ENCODE measurements around the gene ZNF273.
A peak's percentile ranks its signal among the peaks of the same experiment; 100 is the strongest.
"Not testable (repeated sequence)": the region's sequence is repeated elsewhere in the genome, so short reads cannot be mapped to it uniquely, and the experiment has no call there.

The ZNF273 gene

DNA sequence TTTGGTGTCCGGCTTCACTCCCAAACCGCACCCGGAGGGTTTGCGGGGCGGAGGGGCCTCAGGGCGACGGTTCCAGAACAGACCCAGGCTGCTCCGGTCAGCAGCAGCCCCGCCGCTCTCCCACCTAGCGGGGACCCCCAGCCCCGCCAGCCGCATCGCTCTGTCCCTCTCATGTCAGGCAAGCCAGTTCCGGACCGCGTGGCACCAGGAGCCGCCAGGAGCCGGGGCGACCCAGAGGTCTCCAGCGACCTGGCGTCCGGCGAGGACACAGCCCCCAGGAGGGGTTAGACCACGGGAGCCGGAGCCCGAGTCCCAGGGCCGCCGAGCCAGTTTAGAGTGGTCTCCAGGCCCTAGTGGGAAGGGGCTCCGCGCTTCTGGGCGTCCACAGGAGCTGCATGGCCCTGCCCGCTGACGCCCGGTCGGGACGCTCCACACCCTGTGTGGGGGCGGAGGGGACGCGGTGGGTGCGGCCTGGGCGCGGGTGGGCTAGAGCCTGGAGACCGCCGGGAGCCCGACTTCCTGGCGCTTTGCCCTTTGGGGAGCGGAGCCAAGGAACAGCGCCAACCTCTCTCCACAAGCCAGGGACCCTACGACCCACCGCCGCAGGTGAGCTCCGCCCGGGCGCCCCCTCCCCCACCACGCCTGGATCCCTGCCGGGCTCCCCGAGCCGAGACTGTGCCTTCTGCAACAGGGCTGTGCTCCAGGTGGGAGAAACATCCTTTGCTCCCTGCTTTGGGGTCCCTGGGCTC is 44.4 kb downstream of the ZNF273 start:
- no peak for DNase-seq

DNA sequence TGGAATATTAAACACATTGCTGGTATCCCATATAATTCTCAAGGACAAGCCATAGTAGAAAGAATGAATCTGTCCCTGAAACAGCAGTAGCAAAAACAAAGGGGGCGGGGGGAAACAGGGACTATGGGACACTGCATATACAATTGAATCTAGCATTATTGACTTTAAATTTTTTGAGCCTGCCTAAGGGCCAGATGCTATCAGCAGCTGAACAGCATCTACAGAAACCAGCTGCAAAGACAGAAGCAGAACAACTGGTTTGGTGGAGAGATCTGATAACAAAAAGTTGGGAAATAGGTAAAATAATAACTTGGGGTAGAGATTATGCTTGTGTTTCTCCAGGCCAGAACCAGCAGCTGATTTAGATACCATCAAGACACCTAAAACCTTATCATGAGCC is 45.7 kb downstream of the ZNF273 start:
- not testable (repeated sequence) for DNase-seq

DNA sequence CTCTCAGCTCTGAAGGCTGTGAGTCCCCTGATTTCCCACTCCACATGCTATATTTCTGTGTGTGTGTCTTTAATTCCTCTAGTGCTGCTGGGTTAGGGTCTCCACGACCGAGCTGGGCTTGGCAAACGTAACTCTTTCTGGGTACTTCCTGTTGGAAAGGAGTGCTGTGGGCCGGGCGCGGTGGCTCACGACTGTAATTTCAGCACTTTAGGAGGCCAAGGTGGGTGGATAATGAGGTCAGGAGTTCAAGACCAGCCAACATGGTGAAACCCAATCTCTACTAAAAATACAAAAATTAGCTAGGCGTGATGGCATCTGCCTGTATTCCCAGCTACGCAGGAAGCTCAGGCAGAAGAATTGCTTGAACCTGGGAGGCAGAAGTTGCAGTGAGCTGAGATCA is 47.6 kb downstream of the ZNF273 start:
- peak; percentile 29 for DNase-seq

DNA sequence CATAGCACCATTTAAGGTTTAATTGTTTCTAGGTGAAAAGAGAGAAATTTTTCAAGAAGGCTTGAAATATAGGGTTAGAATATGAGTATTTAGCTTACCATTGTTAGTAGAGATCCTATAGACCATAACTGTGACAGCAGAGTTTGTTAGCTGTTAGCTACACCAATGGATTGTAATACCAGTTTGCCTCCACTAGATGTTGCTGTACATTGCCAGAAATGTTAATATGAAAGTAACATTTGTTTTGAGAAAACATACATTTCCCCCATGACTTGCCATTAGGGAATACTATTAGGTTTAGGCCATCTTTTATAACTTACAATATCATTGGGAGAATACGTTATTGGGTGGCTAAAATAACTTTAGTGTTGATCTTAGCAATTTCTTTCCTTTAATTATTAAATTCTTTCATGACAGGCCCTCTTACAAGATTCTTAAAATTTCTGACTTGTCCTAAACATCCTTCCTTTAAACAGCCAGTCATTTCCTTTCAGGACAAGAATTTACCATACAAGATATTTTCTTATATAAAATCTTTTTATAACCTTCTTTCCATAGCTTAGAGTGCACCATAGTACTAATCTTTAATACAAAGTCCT is 48.3 kb downstream of the ZNF273 start:
- peak; percentile 40 for DNase-seq

DNA sequence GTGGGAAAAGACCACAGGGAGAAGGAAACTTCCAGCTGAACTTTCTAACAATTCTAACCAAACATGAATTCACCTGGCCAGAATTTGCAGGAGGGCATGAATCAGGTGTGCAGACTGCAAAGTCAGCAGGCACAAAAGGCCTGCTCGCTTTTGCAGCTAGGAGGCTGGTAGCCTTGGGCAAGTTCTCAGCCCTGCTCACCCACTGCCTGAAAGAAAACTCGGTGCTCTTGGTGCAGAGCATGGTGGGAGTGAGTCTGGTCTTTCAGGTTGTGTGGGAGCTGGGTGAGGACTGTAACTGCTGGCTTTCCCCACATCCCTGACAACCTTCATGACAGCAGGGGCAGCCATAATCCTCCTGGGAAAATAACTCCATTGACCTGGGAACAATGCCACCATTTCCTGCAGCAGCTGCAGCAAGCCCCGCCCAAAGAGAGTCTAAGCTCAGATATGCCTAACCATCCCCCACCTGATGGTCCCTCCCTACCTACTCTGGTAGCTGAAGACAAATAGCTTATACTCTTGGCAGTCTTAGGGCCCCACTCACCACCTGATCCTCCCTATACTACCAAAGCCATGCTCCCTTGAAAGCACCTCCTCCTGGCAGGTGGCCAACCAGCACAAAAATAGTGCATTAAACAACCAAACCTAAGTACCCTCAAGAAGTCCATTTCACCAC is 56.1 kb downstream of the ZNF273 start:
- DNase-seq = no peak

DNA sequence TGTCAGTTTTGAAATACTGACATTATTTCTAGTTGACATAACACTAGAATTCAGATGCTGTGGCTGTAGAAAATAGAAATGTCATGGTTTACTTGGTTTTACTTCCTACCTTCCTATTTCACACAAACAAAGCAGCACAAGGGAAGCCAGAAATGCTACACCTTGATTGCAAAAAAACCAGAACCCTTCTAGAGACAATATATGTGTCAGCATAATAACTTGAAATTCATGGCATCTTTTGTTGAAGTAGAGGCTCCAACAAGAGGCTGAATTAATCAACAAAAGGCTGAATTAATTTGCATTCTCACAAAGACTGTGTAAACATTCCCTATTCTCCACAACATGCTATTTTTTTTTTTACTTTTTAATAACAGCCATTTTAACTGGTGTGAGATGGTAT is 62.5 kb downstream of the ZNF273 start:
- DNase-seq = no peak

DNA sequence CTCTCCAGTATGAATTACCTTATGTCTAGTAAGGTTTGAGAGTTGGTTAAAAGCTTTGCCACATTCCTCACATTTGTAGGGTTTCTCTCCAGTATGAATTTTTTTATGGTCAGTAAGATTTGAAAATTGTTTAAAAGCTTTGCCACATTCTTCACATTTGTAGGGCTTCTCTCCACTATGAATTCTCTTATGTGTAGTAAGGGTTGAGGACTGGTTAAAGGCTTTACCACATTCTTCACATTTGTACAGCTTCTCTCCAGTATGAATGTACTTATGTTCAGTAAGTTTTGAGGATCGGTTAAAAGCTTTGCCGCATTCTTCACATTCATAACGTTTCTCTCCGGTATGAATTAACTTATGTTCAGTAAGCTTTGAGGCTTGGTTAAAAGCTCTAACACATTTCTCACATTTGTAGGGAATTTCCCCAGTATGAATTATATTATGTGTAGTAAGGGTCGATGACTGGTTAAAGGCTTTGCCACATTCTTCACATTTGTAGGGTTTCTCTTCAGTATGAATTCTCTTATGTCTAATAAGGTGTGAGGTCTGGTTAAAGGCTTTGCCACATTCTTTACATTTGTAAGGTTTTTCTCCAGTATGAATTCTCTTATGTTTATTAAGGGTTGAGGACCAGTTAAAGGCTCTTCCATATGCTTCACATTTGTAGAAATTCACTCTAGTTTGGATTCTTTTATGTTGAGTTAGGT is 75.6 kb downstream of the ZNF273 start:
- no peak for DNase-seq
